NCI-H2029 (cell line): ENCODE results near the gene SLC22A5.
"Not testable (repeated sequence)": the region's sequence is repeated elsewhere in the genome, so short reads cannot be mapped to it uniquely, and the experiment has no call there.

Experiments used
- DNase-seq: peaks from one replicate; lab custom pipeline; 2025; lab: John Stamatoyannopoulos, UW

Gene SLC22A5

DNA sequence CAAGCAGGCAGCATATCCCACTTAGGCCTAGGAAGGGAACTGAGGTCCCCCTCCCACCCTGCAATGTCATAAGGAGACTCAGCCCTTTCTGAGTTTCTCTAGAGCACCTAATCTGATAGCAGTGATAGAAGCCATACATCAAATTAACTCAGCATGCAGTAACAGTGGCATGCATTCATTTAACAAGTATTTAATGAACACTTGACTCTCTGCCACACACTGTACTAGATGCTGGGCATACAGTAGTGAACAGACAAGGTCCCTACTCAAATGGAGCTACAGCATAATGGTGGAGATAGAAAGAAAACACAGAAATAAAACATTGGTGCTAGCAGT is 58.6 kb downstream of the SLC22A5 start:
- peak; percentile 49 for DNase-seq

DNA sequence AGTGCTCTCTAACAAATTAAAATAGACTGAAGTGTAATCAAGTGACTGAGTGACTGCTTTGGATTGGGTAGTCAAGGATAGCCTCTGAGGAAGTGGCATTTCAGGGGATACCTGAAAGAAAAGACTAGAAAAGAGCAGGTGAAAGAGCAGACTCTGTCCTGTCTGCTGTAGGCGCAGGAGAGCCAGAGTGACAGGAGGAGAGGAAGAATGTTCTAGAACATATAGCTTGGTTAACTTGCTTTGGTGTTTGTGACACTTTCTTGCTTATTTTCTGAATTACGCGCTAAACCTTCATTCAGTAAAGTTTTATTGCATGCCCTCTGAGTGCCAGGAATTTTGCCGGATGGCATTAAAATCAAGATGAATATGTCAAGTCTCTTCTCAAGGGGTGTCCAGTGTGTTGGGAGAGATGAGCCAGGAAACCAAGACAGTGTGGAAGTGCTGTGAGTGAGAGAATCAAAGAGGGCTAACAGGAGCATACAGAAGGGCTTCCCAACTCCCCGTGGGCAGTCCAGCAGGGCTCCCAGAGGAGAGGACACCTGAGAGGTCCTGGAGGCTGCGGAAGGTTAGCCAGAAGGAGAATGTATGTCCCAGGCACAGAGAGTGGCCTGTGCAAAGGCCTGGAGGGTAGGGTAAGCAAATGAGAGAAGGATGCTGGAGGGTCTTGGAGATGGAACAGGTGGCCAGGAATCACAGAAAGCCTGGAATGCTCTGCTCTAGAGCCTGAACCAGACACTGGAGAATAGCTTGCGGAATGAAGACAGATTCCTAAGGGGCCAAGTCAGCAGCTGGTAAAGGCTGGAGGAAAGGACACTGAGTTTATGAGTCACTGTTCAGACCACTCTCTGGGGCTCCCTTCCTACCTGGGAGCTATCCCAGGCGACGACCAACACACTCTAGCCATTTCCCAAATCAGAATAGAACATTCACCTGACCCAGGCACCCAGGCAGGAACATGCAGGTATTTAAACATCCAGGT is 59.3 kb downstream of the SLC22A5 start:
- DNase-seq, result no peak

- DNase-seq, result no peak
Observed at GRCh38 chr5:132429463-132430440, 60.2 kb downstream of the SLC22A5 start.

DNA sequence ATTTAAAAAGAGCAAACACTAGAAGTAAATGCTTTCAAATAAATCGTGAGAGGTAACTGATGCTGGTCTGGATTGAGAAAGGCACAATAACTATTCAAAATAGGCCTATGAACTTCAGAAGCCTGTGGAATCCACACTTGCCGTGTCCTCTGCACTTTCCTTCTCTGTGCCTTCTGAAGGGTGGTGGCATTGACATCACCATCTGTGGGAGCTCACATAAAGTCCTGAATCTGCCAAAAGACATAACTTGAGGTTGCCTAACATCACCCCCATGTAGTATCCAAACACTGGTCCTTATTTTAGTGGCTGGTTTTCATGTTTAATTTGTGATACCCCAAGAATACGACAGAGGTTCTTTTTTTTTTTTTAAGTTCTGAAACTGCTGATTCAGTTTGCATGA is 61.2 kb downstream of the SLC22A5 start:
- DNase-seq, result no peak

DNA sequence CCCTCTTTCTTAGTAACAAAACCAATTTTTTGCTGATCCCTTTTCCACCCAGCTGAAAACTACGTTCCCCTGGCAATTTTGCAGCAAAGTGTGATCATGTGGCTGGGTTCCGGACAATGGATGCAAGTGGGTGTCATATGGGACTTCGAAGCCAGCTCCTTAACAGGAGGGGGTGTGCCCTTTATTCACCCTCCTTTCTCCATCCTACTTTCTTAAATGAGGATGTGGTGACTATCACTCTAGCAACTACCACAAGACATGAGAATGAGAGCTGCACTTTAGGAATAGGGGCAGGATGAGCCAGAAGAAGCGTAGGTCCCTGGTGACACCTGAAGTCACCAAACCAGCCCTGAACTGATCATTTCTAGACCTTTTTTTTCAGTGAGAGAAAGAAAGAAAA is 62.1 kb downstream of the SLC22A5 start:
- DNase-seq, result no peak

- DNase-seq, result no peak
Observed at GRCh38 chr5:132433141-132433540, 63.6 kb downstream of the SLC22A5 start.

DNA sequence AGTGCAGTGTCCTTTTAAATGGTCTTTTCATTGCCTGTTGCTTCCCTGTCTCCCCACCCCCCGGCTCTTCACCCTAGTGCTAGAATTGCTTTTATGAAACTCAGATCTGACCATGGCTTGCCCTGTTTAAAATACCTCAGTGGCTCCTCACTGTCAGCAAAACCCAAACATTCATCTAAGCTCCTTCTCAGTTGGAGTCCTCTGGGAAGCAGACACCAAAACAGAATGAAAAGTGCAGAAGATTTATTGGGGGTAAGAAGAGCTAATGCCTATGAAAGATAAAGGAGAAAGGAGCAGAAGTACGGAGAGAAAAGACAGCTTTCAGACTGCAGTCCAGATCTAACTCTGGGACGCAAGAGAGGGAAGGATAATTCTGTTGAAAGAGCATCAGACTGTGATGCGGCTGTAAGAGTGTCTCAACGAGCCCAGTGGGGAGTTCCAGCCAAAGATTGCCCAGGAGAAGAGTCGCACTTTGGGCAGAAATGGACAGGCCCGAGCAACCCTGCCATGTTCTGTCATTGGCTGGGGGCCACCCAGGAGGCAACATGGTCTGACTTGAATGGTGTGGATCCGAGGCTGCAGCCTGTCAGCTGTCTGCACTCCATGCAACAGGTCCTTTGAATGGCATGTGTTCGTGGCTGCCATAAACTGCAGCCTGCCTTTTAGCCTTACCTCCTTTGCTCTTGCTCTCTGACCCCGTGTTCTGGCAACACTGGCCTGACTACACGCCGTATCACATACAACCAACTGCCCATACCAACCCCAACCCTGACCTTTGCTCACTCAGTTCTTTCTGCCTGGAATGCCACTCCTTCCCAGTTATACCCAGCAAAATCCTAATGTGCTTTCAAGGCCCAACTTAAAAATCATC is 65.1 kb downstream of the SLC22A5 start:
- no peak for DNase-seq

- no peak for DNase-seq
Observed at GRCh38 chr5:132435447-132435846, 65.9 kb downstream of the SLC22A5 start.

- no peak for DNase-seq
Observed at GRCh38 chr5:132435886-132436285, 66.4 kb downstream of the SLC22A5 start.

DNA sequence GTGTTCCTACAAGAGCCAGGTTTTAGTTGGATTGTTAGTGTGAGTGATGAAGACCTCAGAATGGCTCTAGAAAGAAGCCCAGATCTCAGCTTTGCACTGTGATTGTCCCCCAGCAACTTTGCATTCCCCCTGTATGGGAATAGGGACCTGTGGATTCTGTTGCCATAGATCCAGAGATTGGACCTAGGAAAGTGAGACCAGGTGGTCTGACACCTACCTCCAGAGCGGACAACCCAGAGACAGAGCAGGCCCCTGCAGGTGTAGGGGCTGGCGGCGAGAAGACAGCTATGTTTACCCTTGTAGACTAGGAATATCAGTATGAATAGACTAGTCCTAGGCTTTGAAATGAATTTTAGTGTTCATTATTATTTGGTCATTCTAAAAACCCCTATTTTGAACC is 67.4 kb downstream of the SLC22A5 start:
- no peak for DNase-seq

DNA sequence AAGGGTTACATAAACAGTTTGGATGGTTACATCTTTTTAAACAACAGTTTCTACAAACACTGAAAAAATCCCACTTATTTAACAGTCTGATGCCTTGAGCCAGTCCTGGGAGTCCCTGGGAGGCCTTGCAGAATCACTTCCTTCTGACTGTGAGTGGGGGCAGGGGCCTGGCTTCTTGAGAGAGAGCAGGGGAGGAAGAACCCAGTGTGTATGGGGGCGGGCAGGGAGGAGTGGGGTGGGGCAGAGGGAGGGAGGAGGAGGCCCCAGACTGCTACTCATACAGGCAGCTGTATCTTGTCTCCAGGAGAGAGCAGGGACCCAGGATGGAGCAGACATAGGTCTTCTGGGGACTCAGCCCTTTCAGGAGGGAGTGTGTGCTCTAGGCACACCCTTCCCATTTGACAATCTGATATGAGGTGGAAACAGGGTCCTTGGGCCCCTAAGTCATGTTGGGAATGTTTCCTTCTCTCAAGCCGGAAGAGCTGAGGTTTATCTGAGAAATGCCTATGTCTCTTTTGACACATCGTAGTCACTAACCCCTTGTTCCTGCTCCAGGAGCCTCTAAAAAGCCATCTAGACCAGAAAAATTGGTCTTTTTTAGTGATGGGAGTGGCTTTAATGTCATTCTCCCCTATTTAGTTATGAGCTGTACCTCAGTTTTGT is 68.2 kb downstream of the SLC22A5 start:
- DNase-seq, result no peak

GRCh38 chr5:132438267-132438645 is 68.7 kb downstream of the SLC22A5 start:
- not testable (repeated sequence) for DNase-seq

- DNase-seq, result no peak
Observed at GRCh38 chr5:132438917-132439316, 69.4 kb downstream of the SLC22A5 start.

DNA sequence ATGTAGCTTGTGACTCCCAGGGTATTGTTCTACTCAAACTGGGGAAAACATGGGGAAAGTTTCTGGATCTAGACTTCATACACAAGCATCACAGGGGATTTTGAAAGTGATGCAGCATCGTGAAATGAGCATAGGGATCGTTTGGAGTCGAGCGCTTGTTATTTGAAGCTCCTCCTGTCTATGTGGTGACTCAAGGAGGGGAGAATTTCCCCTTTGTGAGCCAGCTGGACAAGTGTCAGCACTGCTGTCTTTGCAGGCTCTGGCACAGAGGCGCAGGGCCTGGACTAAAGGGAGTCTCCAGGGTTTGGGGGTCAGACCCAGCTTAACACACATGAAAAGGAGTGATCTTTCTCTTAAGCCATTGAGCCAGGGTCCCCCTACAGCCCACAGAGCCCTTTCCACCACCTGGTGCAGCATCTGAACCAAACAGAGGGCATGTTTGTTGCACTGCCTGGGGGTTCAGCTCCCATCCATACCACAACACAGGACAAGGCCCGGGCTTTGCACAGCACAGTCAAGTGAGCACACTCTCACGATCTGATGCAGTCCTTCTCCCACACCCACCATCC is 70.1 kb downstream of the SLC22A5 start:
- DNase-seq, result no peak

DNA sequence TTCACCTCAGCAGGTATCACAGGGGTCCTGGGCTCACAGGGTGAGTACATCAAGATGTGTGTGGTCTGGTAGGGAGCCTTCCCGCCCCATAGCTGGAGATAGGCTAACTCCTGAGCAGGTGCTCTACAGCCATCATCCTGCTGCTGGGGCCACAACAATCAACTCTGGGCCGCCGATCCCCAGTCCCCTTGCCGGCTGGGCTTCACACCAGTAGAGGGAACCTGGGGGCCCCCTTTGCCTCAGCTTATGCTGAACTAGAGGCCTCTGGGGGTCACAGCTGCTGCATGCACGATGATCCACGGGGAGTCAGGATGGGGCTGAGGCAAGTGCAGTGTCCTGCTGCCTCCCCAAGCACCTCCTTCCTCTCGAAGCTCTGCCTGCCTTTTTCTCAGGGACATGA is 74.6 kb downstream of the SLC22A5 start:
- no peak for DNase-seq
